Heart left ventricle (tissue), 16 donors: ENCODE data around the gene ABCB9. TPM values are rescaled to one million over a fixed set of nuclear protein-coding genes. Genes with fewer than 3 reads are reported as not detected.

Experiments
- ATAC-seq, 4 donors: fragments of 200-7000 bp; cut with Tn5 transposase; one replicate each; pipeline ENCODE4 v1.9.1; 2020 to 2022; ENCODE audit warnings: moderate library complexity in 4 of 4, mild to moderate bottlenecking in 3 of 4, moderate number of reproducible peaks in 1 of 4
- DNase-seq, 5 donors: peaks; one replicate each; pipeline ENCODE4 v3.0.0-alpha.2; 2020
- H3K27ac ChIP-seq, 12 donors: fragments of 200-600 bp; sonication (generic) in 4 of 12; one replicate each; pipeline versions ENCODE4 v1.5.0 to v1.8.0; 2016 to 2022; ENCODE audit warnings: mild to moderate bottlenecking in 2 of 12
- H3K27me3 ChIP-seq, 9 donors: fragments of 200-600 bp; sonication (generic) in 2 of 9; one replicate each; pipeline versions ENCODE4 v1.5.1 to v1.8.0; 2016 to 2022; ENCODE audit warnings: mild to moderate bottlenecking in 3 of 9
- H3K36me3 ChIP-seq, 9 donors: fragments of 200-600 bp; sonication (generic) in 2 of 9; one replicate each; pipeline versions ENCODE4 v1.5.0 to v1.8.0; 2018 to 2022; ENCODE audit warnings: mild to moderate bottlenecking in 2 of 9
- H3K4me1 ChIP-seq, 12 donors: fragments of 200-600 bp; sonication (generic) in 4 of 12; one replicate each; pipeline versions ENCODE4 v1.5.0 to v1.8.0; 2016 to 2022; ENCODE audit warnings: mild to moderate bottlenecking in 3 of 12
- H3K4me3 ChIP-seq, 12 donors: fragments of 200-600 bp; sonication (generic) in 4 of 12; one replicate each; pipeline versions ENCODE4 v1.5.0 to v1.8.0; 2017 to 2022; ENCODE audit warnings: mild to moderate bottlenecking in 9 of 12, moderate library complexity in 4 of 12
- H3K9me3 ChIP-seq, 12 donors: fragments of 200-600 bp; sonication (generic) in 4 of 12; one replicate each; pipeline versions ENCODE4 v1.5.0 to v1.8.0; 2016 to 2022; ENCODE audit warnings: mild to moderate bottlenecking in 1 of 12
- POLR2A ChIP-seq, 2 donors: fragments of 450-650 bp; IDR thresholded peaks; one replicate each; pipeline ENCODE4 v1.6.1; 2017; ENCODE audit warnings: antibody characterized with exemption in 2 of 2, mild to moderate bottlenecking in 2 of 2, moderate library complexity in 2 of 2
- WGBS, 4 donors: extraction: QIAGEN DNeasy Blood & Tissue Kit in 2 of 4; methylation state at CpG; one replicate each; pipeline versions ENCODE4 v1.1.5 to v1.1.7; 2013 to 2018; 5-methylcytosine and 5-hydroxymethylcytosine counted together
- intact Hi-C, 10 donors: fragments of 100-400 bp; cut with DNase I; formaldehyde crosslinking; loops; one replicate each; pipeline versions ENCODE4 v1.11.1 to v1.14.2; 2022
- polyA plus RNA-seq, 2 donors: library from polyadenylated mRNA; stranded (reverse); fragments of 200-250 nt; gene quantifications; one replicate each; pipeline ENCODE4 v1.2.3, GENCODE V29; 2013
- total RNA-seq, 9 donors: library from RNA; depleted of rRNA in 2 of 9; stranded (reverse); fragments of >200 nt in 2 of 9; fragmentation: NEBNext Ultra II Directional in 3 of 9; extraction: Animal tissue kit (Norgen Biotek cat#: 25700) in 3 of 9; gene quantifications; one replicate each; pipeline versions ENCODE4 v1.1.0 to v1.2.4, GENCODE V29; 2016 to 2023
- TF ChIP-seq, protein P1 (sequence below), 12 donors: fragments of 200-600 bp; sonication (generic) in 4 of 12; IDR thresholded peaks; one replicate each; pipeline versions ENCODE4 v1.5.0 to v1.8.0; 2018 to 2022; ENCODE audit warnings: antibody characterized with exemption in 12 of 12, mild to moderate bottlenecking in 5 of 12
- donor health status: ischemic (EF 13 %, LVEDD 7.1; RV severe dilation, severe dysfunction).
- donor health status: healthy with polysubstance abuse.
- donor health status: DM: no; HTN: yes; CAD: no.
- donor health status: DM: no; HTN: no; CAD: no.
- donor health status: ischemic (EF 25% LVEDD 6.9; RV normal size, moderate dysfunction).
- donor health status: ischemic (EF 25% LVEDD 5.7; RV mildly dilated, moderate dysfunction).
- donor health status: healthy.
- donor health status: DM: yes; HTN: yes; CAD: no.
- donor health status: ischemic (EF 35%, LVEDD 5.7; RV mildly dilated, moderate dysfunction).
- donor health status: nonischemic (EF 11% LVEDD 7.7; RV severe dilation, severe dysfunction).
- donor health status: DM: yes; HTN: yes; CAD: no.
- donor health status: PGD.
- donor health status: ischemic (EF 29% LVEDD 5.4; RV normal size, mild dysfunction).
- donor health status: nonischemic (EF 23%, LVEDD 6.1; RV moderate dilation, normal function).

The ABCB9 gene
- total and polyA plus RNA-seq, 11 donors: 3.1 to 8.6 (median 4.6) TPM

- DNase-seq (peak in 2 of 5 donors; percentile 12 to 63), ATAC-seq (no peak)
- 93 to 100% (median 95%) methylated on average over 1 to 13 of the region's 13 CpGs for WGBS, 4 donors
- Histone ChIP-seq H3K9me3 (no peaks in the 10 kb centered on the region), H3K27me3 (no peaks in the 10 kb centered on the region), H3K4me3 (no peak overlapping the region), H3K36me3 (peaks cover 0 to 83% (median 38%) of the 10 kb centered on the region in 9 donors), H3K27ac (no peak overlapping the region), H3K4me1 (peaks cover 0 to 9% (median under 1%) of the 10 kb centered on the region in 12 donors)
- no peak for TF ChIP-seq POLR2A (IDR thresholded peaks at IDR 0.05)
- TF ChIP-seq, protein P1, sequence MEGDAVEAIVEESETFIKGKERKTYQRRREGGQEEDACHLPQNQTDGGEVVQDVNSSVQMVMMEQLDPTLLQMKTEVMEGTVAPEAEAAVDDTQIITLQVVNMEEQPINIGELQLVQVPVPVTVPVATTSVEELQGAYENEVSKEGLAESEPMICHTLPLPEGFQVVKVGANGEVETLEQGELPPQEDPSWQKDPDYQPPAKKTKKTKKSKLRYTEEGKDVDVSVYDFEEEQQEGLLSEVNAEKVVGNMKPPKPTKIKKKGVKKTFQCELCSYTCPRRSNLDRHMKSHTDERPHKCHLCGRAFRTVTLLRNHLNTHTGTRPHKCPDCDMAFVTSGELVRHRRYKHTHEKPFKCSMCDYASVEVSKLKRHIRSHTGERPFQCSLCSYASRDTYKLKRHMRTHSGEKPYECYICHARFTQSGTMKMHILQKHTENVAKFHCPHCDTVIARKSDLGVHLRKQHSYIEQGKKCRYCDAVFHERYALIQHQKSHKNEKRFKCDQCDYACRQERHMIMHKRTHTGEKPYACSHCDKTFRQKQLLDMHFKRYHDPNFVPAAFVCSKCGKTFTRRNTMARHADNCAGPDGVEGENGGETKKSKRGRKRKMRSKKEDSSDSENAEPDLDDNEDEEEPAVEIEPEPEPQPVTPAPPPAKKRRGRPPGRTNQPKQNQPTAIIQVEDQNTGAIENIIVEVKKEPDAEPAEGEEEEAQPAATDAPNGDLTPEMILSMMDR (IDR thresholded peaks at IDR 0.05): no peak
- intact Hi-C loops: no loop called here
These were observed 24.3 kb upstream of the ABCB9 start for GRCh38 chr12:122990561-122990960.

DNA sequence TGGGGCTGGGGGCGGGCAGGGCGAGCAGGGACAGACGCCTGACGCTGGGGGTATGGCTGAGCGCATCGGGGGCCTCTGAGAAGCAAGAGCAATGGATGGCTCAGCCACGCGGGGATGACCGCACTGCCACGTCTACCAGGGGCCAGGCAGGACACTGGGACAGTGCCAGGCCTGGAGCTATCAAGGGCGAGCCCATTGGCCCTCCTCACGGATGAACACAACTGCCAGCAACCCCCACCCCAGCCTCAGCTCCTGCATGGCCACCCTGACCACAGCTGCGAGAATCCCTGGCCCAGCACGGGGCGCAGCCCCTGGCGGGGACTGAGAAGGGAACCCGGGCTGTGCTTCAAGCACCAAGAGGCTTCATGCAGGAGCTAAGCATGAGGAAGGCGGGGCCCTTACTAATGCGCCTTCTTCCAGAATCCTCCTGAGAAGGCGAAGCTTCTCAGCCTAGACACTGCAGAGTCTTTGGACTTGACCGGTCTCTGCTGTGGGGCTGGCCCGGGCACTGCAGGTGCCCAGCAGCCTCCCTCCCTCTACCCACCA, 23.7 kb upstream of the ABCB9 start:
- Histone ChIP-seq H3K27me3 (no peaks in the 10 kb centered on the region), H3K4me1 (peaks cover 0 to 8% (median 5%) of the 10 kb centered on the region in 12 donors), H3K36me3 (peaks cover 0 to 85% (median 38%) of the 10 kb centered on the region in 9 donors), H3K27ac (no peak overlapping the region), H3K9me3 (no peaks in the 10 kb centered on the region), H3K4me3 (no peak overlapping the region)
- TF ChIP-seq, protein P1 (IDR thresholded peaks at IDR 0.05): no peak
- no peak for TF ChIP-seq POLR2A (IDR thresholded peaks at IDR 0.05)
- ATAC-seq (no peak), DNase-seq (peak in 1 of 5 donors; percentile 60)
- intact Hi-C loops: loop anchor here in 2 of 10 donors (10.0 kb wide), 2 partner anchors 165 to 245 kb away; partner anchors contain the start of genes PITPNM2 (in 2 of the 2), MPHOSPH9 (in 1 of the 2) and MTRFR (in 1 of the 2)
- WGBS, 4 donors: 88 to 94% (median 90%) methylated on average over 18 to 22 of the region's 22 CpGs

DNA sequence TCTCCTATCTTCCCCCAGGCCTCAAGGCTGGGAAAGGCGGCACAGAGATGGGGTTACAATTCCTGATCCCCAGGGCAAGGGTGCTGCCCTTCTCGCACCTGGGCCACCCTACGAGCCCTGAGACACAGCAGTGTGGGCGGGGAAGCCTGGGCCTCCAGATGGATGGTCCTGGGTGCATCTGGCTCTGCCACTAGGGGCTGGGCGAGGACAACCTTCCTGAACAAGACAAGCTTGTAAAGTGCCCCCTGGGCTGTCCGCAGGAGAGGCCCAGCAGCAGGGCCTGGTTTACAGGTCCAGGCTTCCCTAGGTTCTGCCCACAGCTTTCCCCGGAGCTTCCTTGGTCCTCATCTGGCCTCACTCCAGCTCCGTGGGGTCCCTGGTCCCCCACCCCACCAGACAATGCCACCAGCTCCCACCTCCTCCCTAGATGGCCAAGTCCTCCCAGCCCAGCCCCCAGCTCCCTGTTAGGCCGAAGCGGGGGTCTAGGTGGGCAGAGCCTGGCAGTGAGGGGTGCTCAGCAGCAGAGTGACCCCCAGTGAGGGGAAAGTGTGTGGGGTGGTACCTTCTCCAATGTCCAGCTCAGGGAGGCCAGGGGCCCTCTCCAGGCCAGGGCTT, 23.1 kb upstream of the ABCB9 start:
- Histone ChIP-seq H3K27me3 (no peaks in the 10 kb centered on the region), H3K36me3 (peaks cover 0 to 79% (median 38%) of the 10 kb centered on the region in 9 donors), H3K27ac (no peak overlapping the region), H3K9me3 (no peaks in the 10 kb centered on the region), H3K4me1 (peaks cover 0 to 13% (median 11%) of the 10 kb centered on the region in 12 donors), H3K4me3 (no peak overlapping the region)
- DNase-seq: peak in 1 of 5 donors; percentile 46
- intact Hi-C loops: loop anchor here in 2 of 10 donors (10.0 kb wide), 2 partner anchors 165 to 245 kb away; partner anchors contain the start of genes PITPNM2 (in 2 of the 2), MPHOSPH9 (in 1 of the 2) and MTRFR (in 1 of the 2)
- no peak for ATAC-seq
- WGBS, 4 donors: 85 to 93% (median 92%) methylated on average over 9 to 10 of the region's 10 CpGs
- TF ChIP-seq, protein P1 (IDR thresholded peaks at IDR 0.05): no peak
- TF ChIP-seq POLR2A (IDR thresholded peaks at IDR 0.05): no peak

- no peaks in the 10 kb centered on the region for H3K9me3 ChIP-seq
- intact Hi-C loops: loop anchor here in 2 of 10 donors (10.0 kb wide), 2 partner anchors 166 to 246 kb away; partner anchors contain the start of genes PITPNM2 (in 2 of the 2), MPHOSPH9 (in 1 of the 2) and MTRFR (in 1 of the 2)
- TF ChIP-seq, protein P1 (IDR thresholded peaks at IDR 0.05): no peak
- no peak for TF ChIP-seq POLR2A (IDR thresholded peaks at IDR 0.05)
- no peak overlapping the region for H3K4me3 ChIP-seq
- ATAC-seq (no peak), DNase-seq (peak in 1 of 5 donors; percentile 61)
- H3K27ac ChIP-seq: no peak overlapping the region
- H3K4me1 ChIP-seq: peaks cover 0 to 19% (median 17%) of the 10 kb centered on the region in 12 donors
- H3K36me3 ChIP-seq: peaks cover 0 to 76% (median 35%) of the 10 kb centered on the region in 9 donors
- H3K27me3 ChIP-seq: no peaks in the 10 kb centered on the region
- 88 to 91% (median 91%) methylated on average over 16 to 21 of the region's 21 CpGs for WGBS, 4 donors
These were observed 22.4 kb upstream of the ABCB9 start for GRCh38 chr12:122988612-122989212.
